A673 (cell line): ENCODE results near the gene AOPEP. TPM values are rescaled to one million over a fixed set of nuclear protein-coding genes. Genes with fewer than 3 reads are reported as not detected.

Experiments
- BruUV-seq: library from RNA; stranded (reverse); fragments of 400-500 nt; replicated peaks from 2 replicates; lab custom pipeline; 2021; lab: Mats Ljungman, UMichigan
- CTCF ChIA-PET: fragments of 300-600 bp; sonication (Branson Sonifier 250); formaldehyde crosslinking; loops from one replicate; lab custom pipeline; 2022; ENCODE audit warnings: antibody characterized with exemption; lab: Charles Lee
- POLR2A ChIA-PET: fragments of 300-600 bp; sonication (Branson Sonifier 250); formaldehyde crosslinking; loops from one replicate; lab custom pipeline; 2022; ENCODE audit warnings: antibody characterized with exemption; ENCODE audit not compliant: low non-redundant PET; lab: Charles Lee
- DNase-seq: peaks from one replicate; pipeline ENCODE4 v3.0.0-alpha.2; 2015; ENCODE audit warnings: low spot score
- H3K27ac ChIP-seq: fragments of 200-600 bp; sonication (generic); 2 replicates; pipeline ENCODE4 v1.5.1; 2016; ENCODE audit warnings: mixed run types, low read depth, mild to moderate bottlenecking, mixed read lengths, antibody characterized with exemption, low read length; ENCODE audit not compliant: poor library complexity, severe bottlenecking
- H3K27me3 ChIP-seq: fragments of 200-600 bp; sonication (generic); replicated peaks from 2 replicates; pipeline ENCODE4 v1.6.1; 2017; ENCODE audit warnings: mixed run types, low read depth, mild to moderate bottlenecking, mixed read lengths, antibody characterized with exemption, low read length; ENCODE audit not compliant: insufficient read depth, poor library complexity
- H3K36me3 ChIP-seq: fragments of 200-600 bp; sonication (generic); 2 replicates; pipeline ENCODE4 v1.6.1; 2016; ENCODE audit warnings: mixed run types, mild to moderate bottlenecking, mixed read lengths, antibody characterized with exemption, low read length; ENCODE audit not compliant: insufficient read depth, poor library complexity, severe bottlenecking
- H3K4me1 ChIP-seq: fragments of 200-600 bp; sonication (generic); 2 replicates; pipeline ENCODE4 v1.6.1; 2017; ENCODE audit warnings: mixed run types, mild to moderate bottlenecking, mixed read lengths, antibody characterized with exemption, low read length; ENCODE audit not compliant: insufficient read depth, poor library complexity, severe bottlenecking
- H3K4me3 ChIP-seq: fragments of 200-600 bp; sonication (generic); 2 replicates; pipeline ENCODE4 v1.5.1; 2016; ENCODE audit warnings: low read depth, mixed run types, mild to moderate bottlenecking, mixed read lengths, low read length; ENCODE audit not compliant: poor library complexity, severe bottlenecking
- H3K9me3 ChIP-seq: fragments of 200-600 bp; sonication (generic); 2 replicates; pipeline ENCODE4 v1.6.1; 2016; ENCODE audit warnings: mixed run types, low read depth, mild to moderate bottlenecking, mixed read lengths, antibody characterized with exemption, low read length; ENCODE audit not compliant: poor library complexity, severe bottlenecking
- CTCF ChIP-seq: fragments of 300-800, 200-600 bp; sonication (generic); conservative IDR thresholded peaks from 2 replicates; pipeline ENCODE4 v1.5.1; 2017; ENCODE audit warnings: low read depth, mild to moderate bottlenecking, antibody characterized with exemption, low read length, moderate library complexity, mixed read lengths
- EZH2 ChIP-seq: fragments of 200-600 bp; sonication (generic); IDR thresholded peaks from 2 replicates; pipeline ENCODE4 v1.6.1; 2017; ENCODE audit warnings: borderline replicate concordance, low read depth, mild to moderate bottlenecking, mixed read lengths, antibody characterized with exemption, low read length; ENCODE audit not compliant: poor library complexity, severe bottlenecking
- intact Hi-C: fragments of 100-400 bp; cut with micrococcal nuclease; formaldehyde crosslinking; loops from one replicate; pipeline ENCODE4 v1.10.0; 2022; ENCODE audit not compliant: unreplicated experiment
- total RNA-seq: library from RNA; stranded (reverse); gene quantifications from 2 replicates; pipeline ENCODE4 v1.2.3, GENCODE V29; 2021

AOPEP gene
- total RNA-seq, 1 experiment from 2014 or later = 17.5 TPM

- POLR2A ChIA-PET = no interaction called here
- H3K36me3 ChIP-seq = peaks cover 7% of the 10 kb centered on the region
- no peaks in the 10 kb centered on the region for H3K9me3 ChIP-seq
- intact Hi-C loops = no loop called here
- H3K4me1 ChIP-seq = no peaks in the 10 kb centered on the region
- no peaks in the 10 kb centered on the region for H3K27me3 ChIP-seq
- no peak overlapping the region for H3K27ac ChIP-seq
- no TSS peak for BruUV-seq
- no peak for DNase-seq
- H3K4me3 ChIP-seq = no peak overlapping the region
- TF ChIP-seq EZH2 (no peak), CTCF (no peak)
- CTCF ChIA-PET = no interaction called here
Observed at GRCh38 chr9:95098391-95098921, 372.0 kb downstream of the AOPEP start.

GRCh38 chr9:95099321-95100070, 373.0 kb downstream of the AOPEP start:
- TF ChIP-seq CTCF = no peak
- TF ChIP-seq EZH2 = no peak
- Histone ChIP-seq H3K36me3 (peaks cover 7% of the 10 kb centered on the region), H3K27ac (no peak overlapping the region), H3K27me3 (no peaks in the 10 kb centered on the region), H3K9me3 (no peaks in the 10 kb centered on the region), H3K4me1 (no peaks in the 10 kb centered on the region), H3K4me3 (no peak overlapping the region)
- no peak for DNase-seq
- ChIA-PET POLR2A (no interaction called here), CTCF (no interaction called here)
- BruUV-seq = no TSS peak
- intact Hi-C loops = no loop called here

- CTCF ChIA-PET = no interaction called here
- Histone ChIP-seq H3K27me3 (no peaks in the 10 kb centered on the region), H3K9me3 (no peaks in the 10 kb centered on the region), H3K36me3 (peaks cover 7% of the 10 kb centered on the region), H3K4me1 (no peaks in the 10 kb centered on the region), H3K27ac (no peak overlapping the region), H3K4me3 (no peak overlapping the region)
- intact Hi-C loops = no loop called here
- no peak for DNase-seq
- POLR2A ChIA-PET = no interaction called here
- TF ChIP-seq CTCF (no peak), EZH2 (no peak)
- BruUV-seq = no TSS peak
Observed at GRCh38 chr9:95100071-95100627, 373.6 kb downstream of the AOPEP start.
